Transverse colon (tissue), 4 donors: Measurements from ENCODE around the gene BDKRB1. TPM values are rescaled to one million over a fixed set of nuclear protein-coding genes. Genes with fewer than 3 reads are reported as not detected.

Source experiments
- DNase-seq: peaks from one replicate; pipeline ENCODE4 v3.0.0-alpha.2; 2019
- H3K27ac ChIP-seq, 4 donors: fragments of 200-600 bp; sonication (generic); 2 replicates each; pipeline ENCODE4 v1.5.1; 2016 to 2018; ENCODE audit warnings: inconsistent platforms in 4 of 4
- H3K27me3 ChIP-seq: fragments of 200-600 bp; sonication (generic); 2 replicates; pipeline ENCODE4 v1.5.1; 2017; ENCODE audit warnings: inconsistent platforms
- H3K36me3 ChIP-seq, 4 donors: fragments of 200-600 bp; sonication (generic); 2 replicates each; pipeline ENCODE4 v1.5.1; 2017 to 2019; ENCODE audit warnings: inconsistent platforms in 4 of 4
- H3K4me1 ChIP-seq, 4 donors: fragments of 200-600 bp; sonication (generic); 2 replicates each; pipeline ENCODE4 v1.5.1; 2017 to 2020; ENCODE audit warnings: inconsistent platforms in 4 of 4
- H3K4me3 ChIP-seq, 4 donors: fragments of 200-600 bp; sonication (generic); 1 replicate in 1 of 4; 2 replicates in 3 of 4; pipeline versions ENCODE4 v1.5.1 to v1.6.1; 2017 to 2019; ENCODE audit warnings: inconsistent platforms in 4 of 4
- H3K9me3 ChIP-seq, 2 donors: fragments of 200-600 bp; sonication (generic); 2 replicates each; pipeline ENCODE4 v1.5.1; 2017 to 2019; ENCODE audit warnings: inconsistent platforms in 2 of 2
- CTCF ChIP-seq, 5 experiments: fragments of 200-600 bp in 3 of 5; fragments of 450-650 bp in 2 of 5; sonication (generic) in 3 of 5; IDR thresholded peaks; 1 replicate in 2 of 5; 2 replicates in 3 of 5; pipeline ENCODE4 v1.5.1; 2016 to 2017; ENCODE audit warnings: antibody characterized with exemption in 5 of 5, inconsistent platforms in 3 of 5, mild to moderate bottlenecking in 2 of 5, moderate library complexity in 1 of 5
- EP300 ChIP-seq: sonication (generic); formaldehyde crosslinking; IDR thresholded peaks from one replicate; pipeline ENCODE4 v1.6.1; 2017; ENCODE audit warnings: antibody characterized with exemption, low read depth
- POLR2A ChIP-seq: fragments of 450-650 bp; IDR thresholded peaks from one replicate; pipeline ENCODE4 v1.6.1; 2016; ENCODE audit warnings: antibody characterized with exemption, mild to moderate bottlenecking, moderate library complexity
- POLR2AphosphoS5 ChIP-seq, 3 donors: sonication (generic); formaldehyde crosslinking; IDR thresholded peaks; one replicate each; pipeline ENCODE4 v1.6.1; 2016; ENCODE audit warnings: antibody characterized with exemption in 3 of 3
- whole genome bisulfite sequencing, 2 donors: methylation state at CpG; one replicate each; pipeline ENCODE4 v1.1.5; 2018; ENCODE audit warnings: low coverage in 1 of 2; 5-methylcytosine and 5-hydroxymethylcytosine counted together
- in situ Hi-C, 4 donors: fragments of 200-750 bp; cut with MboI; loops; one replicate each; pipeline versions ENCODE4 v1.15.0 to v1.15.1; 2017; ENCODE audit warnings: low sequenced_read_pairs in 3 of 4, low pct_ligation_motif_present in 1 of 4, low pct_unique_long_range_greater_than_20kb in 1 of 4
- intact Hi-C: fragments of 100-400 bp; cut with DNase I; formaldehyde crosslinking; loops from one replicate; pipeline ENCODE4 v1.15.1; 2023; ENCODE audit warnings: low total_unique reads
- total RNA-seq, 4 donors: library from RNA; depleted of rRNA; stranded (reverse); fragments of >200 nt; gene quantifications; one replicate each; pipeline ENCODE4 v1.1.0, GENCODE V29; 2016

The BDKRB1 gene
- total RNA-seq, 4 donors from 2014 or later: 1.1 to 4.4 (median 2.3) TPM

GRCh38 chr14:96247031-96247430 is 9.0 kb upstream of the BDKRB1 start:
- H3K9me3 ChIP-seq: no peaks in the 10 kb centered on the region
- intact Hi-C loops (no loop called here), in situ Hi-C loops (no loop called here)
- H3K36me3 ChIP-seq: no peaks in the 10 kb centered on the region
- WGBS, 2 donors: 80 to 89% methylated on average over 3 to 6 of the region's 6 CpGs
- H3K4me3 ChIP-seq: no peak overlapping the region
- H3K4me1 ChIP-seq: peaks cover 0 to 20% (median 1%) of the 10 kb centered on the region in 4 donors
- no peak for DNase-seq
- TF ChIP-seq EP300 (no peak), CTCF (IDR thresholded peaks at IDR 0.05) (no peak), POLR2A (no peak), POLR2AphosphoS5 (IDR thresholded peaks at IDR 0.05) (no peak)
- no peaks in the 10 kb centered on the region for H3K27me3 ChIP-seq
- no peak overlapping the region for H3K27ac ChIP-seq

DNA sequence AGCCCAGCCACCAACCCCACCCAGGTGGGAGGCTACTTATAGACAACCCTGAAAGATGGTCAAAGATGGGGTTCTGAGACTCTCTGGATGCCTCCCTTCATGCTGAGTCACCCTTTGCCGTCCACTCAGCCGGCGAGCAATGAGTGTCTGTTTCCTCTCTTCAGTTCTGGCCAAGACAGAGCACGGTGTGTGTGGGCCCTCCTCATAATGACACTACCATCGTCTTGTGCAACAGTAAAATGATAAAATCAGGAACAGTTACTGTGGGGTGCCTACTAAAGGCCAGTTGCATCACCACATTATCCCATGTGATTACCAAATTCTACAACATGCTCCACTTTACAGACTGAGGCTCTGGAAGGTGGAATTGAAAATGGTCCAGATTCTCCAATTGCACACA is 7.0 kb upstream of the BDKRB1 start:
- H3K4me3 ChIP-seq: no peak overlapping the region
- TF ChIP-seq CTCF (IDR thresholded peaks at IDR 0.05) (no peak), POLR2AphosphoS5 (IDR thresholded peaks at IDR 0.05) (peak; percentile 63 to 74 (median 67)), EP300 (no peak), POLR2A (no peak)
- intact Hi-C loops (no loop called here), in situ Hi-C loops (no loop called here)
- DNase-seq: no peak
- no peaks in the 10 kb centered on the region for H3K36me3 ChIP-seq
- WGBS, 2 donors: 45% methylated on average over 5 of the region's 5 CpGs; no CpG with 5 or more reads in 1 of the 2 donors
- peak overlapping the region; percentile 18 to 44 (median 31) for H3K27ac ChIP-seq
- H3K27me3 ChIP-seq: no peaks in the 10 kb centered on the region
- H3K4me1 ChIP-seq: peaks cover 0 to 26% (median 6%) of the 10 kb centered on the region in 4 donors
- H3K9me3 ChIP-seq: no peaks in the 10 kb centered on the region

- Histone ChIP-seq H3K4me3 (no peak overlapping the region), H3K36me3 (no peaks in the 10 kb centered on the region), H3K9me3 (no peaks in the 10 kb centered on the region), H3K4me1 (peaks cover 4 to 33% (median 8%) of the 10 kb centered on the region in 4 donors), H3K27ac (peak overlapping the region in 1 of 4 donors; percentile 45), H3K27me3 (no peaks in the 10 kb centered on the region)
- WGBS, 2 donors: 38 to 48% methylated on average over 3 of the region's 3 CpGs
- intact Hi-C loops (no loop called here), in situ Hi-C loops (no loop called here)
- DNase-seq: no peak
- TF ChIP-seq CTCF (IDR thresholded peaks at IDR 0.05) (no peak), POLR2AphosphoS5 (IDR thresholded peaks at IDR 0.05) (no peak), POLR2A (no peak), EP300 (no peak)
These were observed 5.5 kb upstream of the BDKRB1 start for GRCh38 chr14:96250485-96250884.

- no peak for DNase-seq
- Histone ChIP-seq H3K36me3 (no peaks in the 10 kb centered on the region), H3K4me3 (no peak overlapping the region), H3K27ac (no peak overlapping the region), H3K4me1 (peaks cover 4 to 42% (median 10%) of the 10 kb centered on the region in 4 donors), H3K27me3 (no peaks in the 10 kb centered on the region), H3K9me3 (no peaks in the 10 kb centered on the region)
- TF ChIP-seq POLR2AphosphoS5 (IDR thresholded peaks at IDR 0.05) (no peak), POLR2A (no peak), EP300 (no peak), CTCF (IDR thresholded peaks at IDR 0.05) (no peak)
- intact Hi-C loops: no loop called here
- WGBS, 2 donors: 71 to 74% methylated on average over 4 of the region's 4 CpGs
- in situ Hi-C loops: no loop called here
These were observed 4.3 kb upstream of the BDKRB1 start for GRCh38 chr14:96251656-96252155.
